ENCODE data around the gene TRAPPC8. TPM values are rescaled to one million over a fixed set of nuclear protein-coding genes. Genes with fewer than 3 reads are reported as not detected.

The TRAPPC8 gene
- polyA plus RNA-seq, 1 donor from 2014 or later: 57.8 TPM

DNA sequence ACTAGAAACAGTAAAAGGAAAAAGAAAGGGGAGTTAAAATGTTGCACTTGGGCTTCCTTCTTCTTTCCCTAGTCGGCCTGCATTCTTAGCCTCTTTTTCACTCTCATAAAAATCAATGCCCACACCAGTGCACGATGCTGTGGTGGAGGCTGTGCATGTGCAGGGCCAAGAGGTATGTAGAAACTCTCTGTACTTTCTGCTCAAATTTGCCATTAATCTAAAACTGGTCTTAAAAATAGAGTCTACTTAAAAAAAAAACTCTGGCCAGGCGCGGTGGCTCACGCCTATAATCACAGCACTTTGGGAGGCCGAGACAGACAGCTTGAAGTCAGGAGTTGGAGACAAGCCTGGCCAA is 11.1 kb downstream of the TRAPPC8 start:
- H3K36me3 ChIP-seq (ENCODE audit: insufficient read depth, low read length): no peaks in the 10 kb centered on the region
- TF ChIP-seq RAD21 (conservative IDR thresholded peaks at IDR 0.05) (no peak), EP300 (conservative IDR thresholded peaks at IDR 0.05; ENCODE audit: poor library complexity, severe bottlenecking) (no peak), MXI1 (conservative IDR thresholded peaks at IDR 0.05; ENCODE audit: poor library complexity, severe bottlenecking) (no peak), TAF1 (IDR thresholded peaks at IDR 0.05; ENCODE audit: low read depth) (no peak), SMC3 (conservative IDR thresholded peaks at IDR 0.05; ENCODE audit: poor library complexity) (no peak), POLR2AphosphoS5 (IDR thresholded peaks at IDR 0.05) (no peak), EZH2 (IDR thresholded peaks at IDR 0.05; ENCODE audit: borderline replicate concordance, insufficient read depth, low read length, poor library complexity, severe bottlenecking) (no peak)
- TF ChIP-seq, protein P1, sequence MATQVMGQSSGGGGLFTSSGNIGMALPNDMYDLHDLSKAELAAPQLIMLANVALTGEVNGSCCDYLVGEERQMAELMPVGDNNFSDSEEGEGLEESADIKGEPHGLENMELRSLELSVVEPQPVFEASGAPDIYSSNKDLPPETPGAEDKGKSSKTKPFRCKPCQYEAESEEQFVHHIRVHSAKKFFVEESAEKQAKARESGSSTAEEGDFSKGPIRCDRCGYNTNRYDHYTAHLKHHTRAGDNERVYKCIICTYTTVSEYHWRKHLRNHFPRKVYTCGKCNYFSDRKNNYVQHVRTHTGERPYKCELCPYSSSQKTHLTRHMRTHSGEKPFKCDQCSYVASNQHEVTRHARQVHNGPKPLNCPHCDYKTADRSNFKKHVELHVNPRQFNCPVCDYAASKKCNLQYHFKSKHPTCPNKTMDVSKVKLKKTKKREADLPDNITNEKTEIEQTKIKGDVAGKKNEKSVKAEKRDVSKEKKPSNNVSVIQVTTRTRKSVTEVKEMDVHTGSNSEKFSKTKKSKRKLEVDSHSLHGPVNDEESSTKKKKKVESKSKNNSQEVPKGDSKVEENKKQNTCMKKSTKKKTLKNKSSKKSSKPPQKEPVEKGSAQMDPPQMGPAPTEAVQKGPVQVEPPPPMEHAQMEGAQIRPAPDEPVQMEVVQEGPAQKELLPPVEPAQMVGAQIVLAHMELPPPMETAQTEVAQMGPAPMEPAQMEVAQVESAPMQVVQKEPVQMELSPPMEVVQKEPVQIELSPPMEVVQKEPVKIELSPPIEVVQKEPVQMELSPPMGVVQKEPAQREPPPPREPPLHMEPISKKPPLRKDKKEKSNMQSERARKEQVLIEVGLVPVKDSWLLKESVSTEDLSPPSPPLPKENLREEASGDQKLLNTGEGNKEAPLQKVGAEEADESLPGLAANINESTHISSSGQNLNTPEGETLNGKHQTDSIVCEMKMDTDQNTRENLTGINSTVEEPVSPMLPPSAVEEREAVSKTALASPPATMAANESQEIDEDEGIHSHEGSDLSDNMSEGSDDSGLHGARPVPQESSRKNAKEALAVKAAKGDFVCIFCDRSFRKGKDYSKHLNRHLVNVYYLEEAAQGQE (IDR thresholded peaks at IDR 0.05; ENCODE audit: borderline replicate concordance): no peak
- TF ChIP-seq, protein P2, sequence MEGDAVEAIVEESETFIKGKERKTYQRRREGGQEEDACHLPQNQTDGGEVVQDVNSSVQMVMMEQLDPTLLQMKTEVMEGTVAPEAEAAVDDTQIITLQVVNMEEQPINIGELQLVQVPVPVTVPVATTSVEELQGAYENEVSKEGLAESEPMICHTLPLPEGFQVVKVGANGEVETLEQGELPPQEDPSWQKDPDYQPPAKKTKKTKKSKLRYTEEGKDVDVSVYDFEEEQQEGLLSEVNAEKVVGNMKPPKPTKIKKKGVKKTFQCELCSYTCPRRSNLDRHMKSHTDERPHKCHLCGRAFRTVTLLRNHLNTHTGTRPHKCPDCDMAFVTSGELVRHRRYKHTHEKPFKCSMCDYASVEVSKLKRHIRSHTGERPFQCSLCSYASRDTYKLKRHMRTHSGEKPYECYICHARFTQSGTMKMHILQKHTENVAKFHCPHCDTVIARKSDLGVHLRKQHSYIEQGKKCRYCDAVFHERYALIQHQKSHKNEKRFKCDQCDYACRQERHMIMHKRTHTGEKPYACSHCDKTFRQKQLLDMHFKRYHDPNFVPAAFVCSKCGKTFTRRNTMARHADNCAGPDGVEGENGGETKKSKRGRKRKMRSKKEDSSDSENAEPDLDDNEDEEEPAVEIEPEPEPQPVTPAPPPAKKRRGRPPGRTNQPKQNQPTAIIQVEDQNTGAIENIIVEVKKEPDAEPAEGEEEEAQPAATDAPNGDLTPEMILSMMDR (IDR thresholded peaks at IDR 0.05; ENCODE audit: poor library complexity, severe bottlenecking): no peak
- no peaks in the 10 kb centered on the region for H3F3A ChIP-seq (ENCODE audit: insufficient read depth, low read length, poor library complexity, severe bottlenecking)
- H3K27me3 ChIP-seq (ENCODE audit: insufficient read depth, low read depth, low read length): no peaks in the 10 kb centered on the region
- no peak overlapping the region for H3K4me3 ChIP-seq (ENCODE audit: low read length)
- no peak overlapping the region for H3K9ac ChIP-seq (ENCODE audit: low read length)
- no peak overlapping the region for H3K27ac ChIP-seq (ENCODE audit: low read length)
- H3K79me2 ChIP-seq (replicated peaks; ENCODE audit: insufficient read depth, low read length): peaks cover 22% of the 10 kb centered on the region
- H3K9me2 ChIP-seq (ENCODE audit: insufficient read depth, low read length): no peaks in the 10 kb centered on the region
- no peak overlapping the region for H2AFZ ChIP-seq (ENCODE audit: low read depth, low read length)
- H3K4me2 ChIP-seq (ENCODE audit: low read length): no peak overlapping the region
- H4K20me1 ChIP-seq (ENCODE audit: insufficient read depth): no peaks in the 10 kb centered on the region
- H3K9me3 ChIP-seq (ENCODE audit: low read length): no peaks in the 10 kb centered on the region

DNA sequence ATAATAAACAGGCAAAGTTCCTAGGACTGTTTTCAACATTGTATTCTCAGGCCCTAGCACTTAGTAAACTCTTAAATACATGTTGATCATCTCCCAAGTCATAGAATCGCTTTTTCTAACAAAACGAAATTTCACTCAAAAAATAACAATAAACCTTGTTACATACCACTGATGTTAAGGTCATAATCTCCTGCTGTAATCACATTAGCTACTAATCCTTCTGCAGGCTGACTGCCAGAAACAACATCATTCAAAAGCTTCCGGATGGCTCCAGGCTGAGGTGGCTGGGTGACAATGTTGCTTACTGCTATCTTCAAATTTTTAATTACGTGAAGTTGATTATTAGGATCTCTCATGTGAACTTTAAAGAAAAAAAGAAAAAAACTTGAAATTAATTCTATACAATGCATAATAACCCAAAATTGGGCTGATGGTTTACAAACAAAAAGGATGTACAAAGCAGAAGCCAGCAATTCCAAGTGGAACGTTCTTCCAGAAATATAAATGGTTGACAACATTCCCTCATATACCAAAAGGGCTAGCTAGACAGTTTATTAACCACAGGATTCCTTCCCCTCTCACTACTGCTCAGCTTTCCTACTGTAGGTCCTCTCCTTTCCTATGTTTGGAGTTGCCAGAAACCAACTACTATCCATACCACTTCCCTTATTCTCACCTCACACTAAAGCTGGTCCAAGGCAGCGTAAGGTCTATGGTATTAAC is 11.6 kb downstream of the TRAPPC8 start:
- no peaks in the 10 kb centered on the region for H3K9me3 ChIP-seq (ENCODE audit: low read length)
- no peaks in the 10 kb centered on the region for H3K27me3 ChIP-seq (ENCODE audit: insufficient read depth, low read depth, low read length)
- no peaks in the 10 kb centered on the region for H3K9me2 ChIP-seq (ENCODE audit: insufficient read depth, low read length)
- no peak for TF ChIP-seq SMC3 (conservative IDR thresholded peaks at IDR 0.05; ENCODE audit: poor library complexity)
- no peak for TF ChIP-seq EP300 (conservative IDR thresholded peaks at IDR 0.05; ENCODE audit: poor library complexity, severe bottlenecking)
- no peak for TF ChIP-seq RAD21 (conservative IDR thresholded peaks at IDR 0.05)
- no peak for TF ChIP-seq TAF1 (IDR thresholded peaks at IDR 0.05; ENCODE audit: low read depth)
- no peak for TF ChIP-seq EZH2 (IDR thresholded peaks at IDR 0.05; ENCODE audit: borderline replicate concordance, insufficient read depth, low read length, poor library complexity, severe bottlenecking)
- no peak for TF ChIP-seq MXI1 (conservative IDR thresholded peaks at IDR 0.05; ENCODE audit: poor library complexity, severe bottlenecking)
- TF ChIP-seq POLR2AphosphoS5 (IDR thresholded peaks at IDR 0.05): no peak
- TF ChIP-seq, protein P2 (IDR thresholded peaks at IDR 0.05; ENCODE audit: poor library complexity, severe bottlenecking): no peak
- TF ChIP-seq, protein P1 (IDR thresholded peaks at IDR 0.05; ENCODE audit: borderline replicate concordance): no peak
- H3K36me3 ChIP-seq (ENCODE audit: insufficient read depth, low read length): peaks cover 1% of the 10 kb centered on the region
- peaks cover 19% of the 10 kb centered on the region for H3K79me2 ChIP-seq (replicated peaks; ENCODE audit: insufficient read depth, low read length)
- H3K9ac ChIP-seq (ENCODE audit: low read length): no peak overlapping the region
- no peaks in the 10 kb centered on the region for H3F3A ChIP-seq (ENCODE audit: insufficient read depth, low read length, poor library complexity, severe bottlenecking)
- no peak overlapping the region for H3K27ac ChIP-seq (ENCODE audit: low read length)
- H4K20me1 ChIP-seq (ENCODE audit: insufficient read depth): no peaks in the 10 kb centered on the region
- H3K4me3 ChIP-seq (ENCODE audit: low read length): no peak overlapping the region
- H3K4me2 ChIP-seq (ENCODE audit: low read length): no peak overlapping the region
- no peak overlapping the region for H2AFZ ChIP-seq (ENCODE audit: low read depth, low read length)

Measured in neural cell (in vitro differentiated cells).